ENCODE results near the gene CAPN13.

- no peak for TF ChIP-seq CTCF (IDR thresholded peaks at IDR 0.05)
- TF ChIP-seq EP300 (IDR thresholded peaks at IDR 0.05) = no peak
- no peak for TF ChIP-seq POLR2A (IDR thresholded peaks at IDR 0.05)
- no peak for TF ChIP-seq POLR2AphosphoS5 (IDR thresholded peaks at IDR 0.05)
Measured at GRCh38 chr2:30677861-30678385, 129.3 kb downstream of the CAPN13 start.

All from stomach (tissue), 4 donors.